GM18873 (cell line): Measurements from ENCODE around the gene HTT.

Experiments
- ATAC-seq: cut with Tn5 transposase; IDR thresholded peaks from one replicate; pipeline ENCODE4 v1.9.1; 2021; ENCODE audit warnings: mild to moderate bottlenecking, moderate library complexity, moderate number of reproducible peaks; ENCODE audit not compliant: unreplicated experiment, low FRiP score

The HTT gene

GRCh38 chr4:3196670-3197359 is 122.3 kb downstream of the HTT start:
- no peak for ATAC-seq

DNA sequence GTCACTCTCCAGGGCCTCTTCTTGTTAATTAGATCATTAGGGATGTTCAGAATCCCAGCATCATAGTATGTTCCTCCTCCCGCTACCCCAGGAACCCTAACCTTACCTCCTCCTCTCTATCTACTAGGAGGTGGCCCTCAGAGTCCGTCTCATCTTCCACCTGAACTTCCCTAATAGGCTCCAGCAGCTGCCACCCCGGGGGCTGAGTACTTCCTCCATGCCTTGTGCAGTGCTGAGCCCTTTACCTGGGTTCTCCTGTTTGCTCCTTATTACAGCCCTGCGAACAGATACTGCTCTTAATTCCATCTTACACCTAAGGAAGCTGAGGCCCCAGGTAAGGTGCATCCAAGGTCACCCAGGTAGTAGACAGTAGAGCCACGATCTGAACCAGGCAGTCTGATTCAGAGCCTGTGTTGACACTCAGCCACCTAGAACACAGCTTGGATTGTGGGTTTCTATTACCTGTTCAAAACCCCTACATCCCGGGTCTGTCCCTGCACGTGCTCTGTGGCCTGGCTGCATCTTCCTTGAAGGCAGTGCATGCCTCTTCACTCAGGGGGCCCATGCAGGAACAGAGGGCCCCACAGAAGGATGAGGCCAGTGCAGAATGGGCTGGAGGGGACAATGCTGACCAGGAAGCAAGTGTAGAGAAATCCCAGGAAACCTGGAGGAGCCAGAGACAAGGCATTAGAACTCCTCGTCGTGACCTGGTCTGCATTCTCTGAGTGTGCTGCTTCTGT is 123.1 kb downstream of the HTT start:
- ATAC-seq: no peak

DNA sequence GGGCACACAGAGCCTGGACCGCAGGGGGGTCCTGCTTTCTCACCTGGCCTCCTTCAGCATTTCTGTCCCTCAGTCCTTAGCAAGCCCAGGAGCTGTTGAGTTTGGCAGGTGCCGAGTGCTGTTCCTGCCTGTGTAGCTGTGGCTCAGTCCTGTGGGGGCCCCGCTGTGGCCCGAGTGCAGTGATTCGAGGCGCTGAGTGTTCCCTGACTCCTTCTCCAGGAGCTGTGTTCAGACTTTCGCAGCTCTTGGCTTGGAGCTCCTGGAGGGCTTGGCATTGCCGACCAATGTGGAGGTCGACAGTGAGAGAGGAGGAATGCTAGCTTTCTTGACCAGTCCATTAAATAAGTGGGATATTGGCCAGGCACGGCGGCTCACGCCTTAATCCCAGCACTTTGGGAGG is 124.4 kb downstream of the HTT start:
- ATAC-seq: no peak

DNA sequence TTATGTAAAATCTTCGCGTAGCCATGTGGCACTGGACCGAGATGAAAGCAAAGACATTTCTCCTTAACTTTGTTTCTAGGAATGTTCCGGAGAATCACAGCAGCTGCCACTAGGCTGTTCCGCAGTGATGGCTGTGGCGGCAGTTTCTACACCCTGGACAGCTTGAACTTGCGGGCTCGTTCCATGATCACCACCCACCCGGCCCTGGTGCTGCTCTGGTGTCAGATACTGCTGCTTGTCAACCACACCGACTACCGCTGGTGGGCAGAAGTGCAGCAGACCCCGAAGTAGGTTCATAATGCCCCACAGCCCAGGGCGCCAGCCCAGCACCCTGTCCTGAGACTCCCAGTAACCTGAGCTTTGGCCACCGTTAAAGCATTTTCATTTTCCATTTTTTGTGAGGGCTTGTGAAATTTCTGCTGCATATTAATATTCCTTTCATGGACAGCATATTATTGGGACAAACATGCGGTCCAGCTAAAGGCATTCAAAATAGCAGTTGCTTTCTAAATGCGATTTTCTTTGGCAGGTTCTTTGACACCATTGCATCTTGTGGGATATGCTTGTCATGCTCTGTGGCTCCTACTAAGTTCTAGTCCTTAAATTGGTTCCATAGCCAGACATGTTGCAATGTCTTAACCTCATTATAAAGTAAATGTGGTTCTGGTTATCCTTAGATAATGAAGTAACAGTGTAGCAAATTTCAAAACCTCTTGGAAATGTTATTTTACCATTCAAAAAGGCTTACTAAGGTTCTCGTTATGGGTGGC is 125.4 kb downstream of the HTT start:
- ATAC-seq: no peak

- ATAC-seq: no peak
Measured at GRCh38 chr4:3200423-3201090, 126.1 kb downstream of the HTT start.

GRCh38 chr4:3201718-3202702 is 127.5 kb downstream of the HTT start:
- peak; percentile 44 for ATAC-seq

DNA sequence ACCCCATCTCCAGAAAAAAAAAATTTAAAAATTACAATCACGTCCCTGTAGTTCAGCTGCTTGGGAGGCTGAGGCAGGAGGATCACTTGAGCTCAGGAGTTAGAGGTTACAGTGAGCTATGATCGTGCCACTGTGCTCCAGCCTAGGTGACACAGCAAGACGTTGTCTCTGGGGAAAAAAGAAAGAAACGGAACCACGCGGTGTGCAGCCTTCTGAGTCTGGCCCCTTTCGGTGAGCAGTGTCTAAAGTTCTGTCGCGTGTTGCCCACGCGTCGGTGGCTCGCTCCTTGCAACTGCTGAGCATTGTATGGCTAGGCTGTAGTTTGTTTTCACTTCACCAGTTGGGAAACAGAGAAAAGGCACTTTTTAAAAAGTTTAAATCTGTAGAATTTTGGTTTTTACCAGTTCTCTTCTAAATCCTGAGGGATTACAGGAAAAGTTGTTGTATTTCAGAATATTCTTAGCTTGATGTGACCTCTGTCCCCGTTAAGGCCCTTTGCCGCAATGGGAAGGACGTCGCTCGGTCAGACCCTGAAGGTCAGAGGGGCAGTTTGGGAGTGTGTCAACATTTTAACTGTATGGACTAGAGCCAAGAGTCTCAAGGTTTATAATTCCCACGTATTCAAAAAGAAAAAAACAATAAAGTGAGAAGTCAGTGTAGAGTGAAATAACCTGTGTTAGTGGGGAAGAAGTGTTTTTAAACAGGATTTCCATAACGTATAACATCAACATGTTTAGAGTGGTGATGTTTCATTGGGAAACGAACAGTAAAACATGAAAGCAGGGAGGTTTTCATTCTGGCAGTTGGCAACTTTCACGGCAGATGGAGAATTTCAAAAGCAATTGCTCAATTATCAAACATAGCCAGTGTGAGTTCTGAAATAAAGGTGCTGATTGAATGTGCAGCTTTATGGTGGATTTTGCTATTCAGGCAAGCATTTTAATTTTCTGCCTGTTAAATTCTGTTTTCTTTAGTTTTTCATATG is 128.6 kb downstream of the HTT start:
- no peak for ATAC-seq

- no peak for ATAC-seq
Measured at GRCh38 chr4:3203971-3204431, 129.5 kb downstream of the HTT start.

DNA sequence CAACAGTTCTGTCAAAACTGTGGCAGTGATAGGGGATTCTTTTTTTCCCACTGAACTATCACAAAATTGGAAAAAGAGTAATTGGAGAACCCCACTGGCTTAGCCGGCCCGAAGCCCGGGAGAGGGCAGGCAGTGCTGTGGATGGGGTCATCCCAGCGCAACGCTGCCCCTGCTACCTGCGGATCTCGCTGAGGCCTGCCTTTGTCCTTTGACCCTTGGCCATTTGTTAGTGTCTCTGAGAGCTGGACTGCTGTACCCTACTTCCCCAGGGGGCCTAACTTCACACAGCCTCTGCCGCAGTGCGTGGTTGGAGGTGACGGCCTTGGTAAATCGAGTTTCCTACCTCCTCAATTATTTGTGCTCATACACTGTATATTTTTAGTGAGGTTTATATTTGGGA is 131.5 kb downstream of the HTT start:
- ATAC-seq: no peak

GRCh38 chr4:3206439-3207100 is 132.1 kb downstream of the HTT start:
- no peak for ATAC-seq

GRCh38 chr4:3207531-3208037 is 133.1 kb downstream of the HTT start:
- no peak for ATAC-seq

DNA sequence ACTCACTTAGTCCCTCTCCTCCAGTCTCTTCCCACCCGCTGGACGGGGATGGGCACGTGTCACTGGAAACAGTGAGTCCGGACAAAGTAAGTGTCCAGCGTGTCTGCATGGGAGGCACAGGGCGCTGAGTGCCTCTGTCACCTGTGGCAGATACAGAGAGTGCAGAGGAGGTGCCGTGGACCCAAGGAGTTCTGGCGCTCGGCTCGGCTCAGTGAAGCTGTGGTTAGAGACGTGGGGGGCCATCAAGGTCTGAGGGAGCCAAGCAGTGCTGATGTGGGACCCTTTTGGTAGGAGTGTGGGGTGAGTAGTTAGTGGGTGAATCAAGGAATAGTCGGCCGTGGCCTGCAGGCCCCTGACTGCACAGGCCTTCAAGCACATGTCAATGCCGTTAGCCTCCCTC is 134.3 kb downstream of the HTT start:
- ATAC-seq: no peak

DNA sequence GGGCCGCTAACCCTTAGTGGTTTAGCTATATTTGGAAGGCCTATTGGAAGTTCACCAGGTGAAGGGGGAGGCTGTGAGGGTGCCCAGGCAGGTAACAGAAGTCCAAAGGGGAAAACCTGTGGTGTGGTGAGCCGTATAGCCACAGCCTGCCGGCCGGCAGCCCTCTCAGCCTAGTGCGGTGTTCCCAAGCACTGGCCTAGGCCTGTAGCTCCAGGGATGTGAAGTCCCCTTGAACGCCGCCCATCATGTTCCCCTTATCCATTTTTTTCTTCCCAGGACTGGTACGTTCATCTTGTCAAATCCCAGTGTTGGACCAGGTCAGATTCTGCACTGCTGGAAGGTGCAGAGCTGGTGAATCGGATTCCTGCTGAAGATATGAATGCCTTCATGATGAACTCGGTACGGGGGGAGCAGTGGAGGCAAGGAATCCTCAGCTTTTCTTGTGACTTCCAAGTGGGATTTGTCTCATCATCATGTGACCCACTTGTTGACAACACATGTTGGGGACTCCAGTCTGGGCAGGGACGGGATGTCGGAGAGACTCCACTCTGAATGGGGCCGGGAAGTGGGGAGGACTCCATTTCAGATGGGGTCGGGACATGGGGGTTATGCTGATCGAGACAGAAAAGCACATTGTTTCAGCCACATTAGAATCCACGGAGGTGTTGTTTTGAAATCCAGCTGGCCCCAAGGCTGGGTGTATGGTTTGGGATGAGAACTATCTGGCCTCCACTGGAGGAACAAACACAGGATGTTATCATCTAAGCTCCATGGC is 135.3 kb downstream of the HTT start:
- no peak for ATAC-seq

- no peak for ATAC-seq
Measured at GRCh38 chr4:3210467-3210866, 136.0 kb downstream of the HTT start.

- ATAC-seq: no peak
Measured at GRCh38 chr4:3211866-3212265, 137.4 kb downstream of the HTT start.

GRCh38 chr4:3212391-3213105 is 138.1 kb downstream of the HTT start:
- ATAC-seq: no peak

GRCh38 chr4:3213106-3213425 is 138.6 kb downstream of the HTT start:
- no peak for ATAC-seq
